Vagina (tissue), 2 donors: ENCODE data around the gene NINJ2. TPM values are rescaled to one million over a fixed set of nuclear protein-coding genes. Genes with fewer than 3 reads are reported as not detected.

Experiments
- DNase-seq, 2 donors: peaks; one replicate each; pipeline ENCODE4 v3.0.0-alpha.2; 2017; ENCODE audit errors: extremely low spot score in 2 of 2
- H3K27ac ChIP-seq: fragments of 200-600 bp; sonication (generic); one replicate; pipeline ENCODE4 v1.5.1; 2019
- H3K27me3 ChIP-seq: fragments of 200-600 bp; sonication (generic); one replicate; pipeline ENCODE4 v1.5.1; 2019
- H3K36me3 ChIP-seq, 2 donors: fragments of 200-600 bp; sonication (generic); one replicate each; pipeline ENCODE4 v1.5.1; 2017 to 2019
- H3K4me1 ChIP-seq: fragments of 200-600 bp; sonication (generic); one replicate; pipeline ENCODE4 v1.5.1; 2019
- H3K4me3 ChIP-seq, 2 donors: fragments of 200-600 bp; sonication (generic); 1 replicate in 1 of 2; 2 replicates in 1 of 2; pipeline ENCODE4 v1.5.1; 2016 to 2019
- H3K9me3 ChIP-seq: fragments of 200-600 bp; sonication (generic); one replicate; pipeline ENCODE4 v1.5.1; 2019
- CTCF ChIP-seq, 3 experiments: fragments of 450-650 bp in 2 of 3; fragments of 200-600 bp in 1 of 3; sonication (generic) in 1 of 3; IDR thresholded peaks; one replicate each; pipeline ENCODE4 v1.5.1; 2017 to 2019; ENCODE audit warnings: antibody characterized with exemption in 3 of 3, mild to moderate bottlenecking in 2 of 3, moderate library complexity in 2 of 3
- POLR2A ChIP-seq, 2 donors: fragments of 450-650 bp; IDR thresholded peaks; one replicate each; pipeline ENCODE4 v1.6.1; 2017; ENCODE audit warnings: antibody characterized with exemption in 2 of 2, mild to moderate bottlenecking in 2 of 2, moderate library complexity in 2 of 2
- POLR2AphosphoS5 ChIP-seq, 2 donors: sonication (generic); formaldehyde crosslinking; IDR thresholded peaks; one replicate each; pipeline ENCODE4 v1.9.0; 2017; ENCODE audit warnings: antibody characterized with exemption in 2 of 2, mild to moderate bottlenecking in 2 of 2, low read depth in 1 of 2; ENCODE audit not compliant: insufficient read depth in 1 of 2
- intact Hi-C: fragments of 100-400 bp; cut with DNase I; formaldehyde crosslinking; loops from one replicate; pipeline ENCODE4 v1.15.1; 2023
- total RNA-seq: library from RNA; depleted of rRNA; stranded (reverse); fragments of >200 nt; gene quantifications from one replicate; pipeline ENCODE4 v1.2.3, GENCODE V29; 2016

NINJ2 gene
- total RNA-seq, 1 donor from 2014 or later = 23.8 TPM

DNA sequence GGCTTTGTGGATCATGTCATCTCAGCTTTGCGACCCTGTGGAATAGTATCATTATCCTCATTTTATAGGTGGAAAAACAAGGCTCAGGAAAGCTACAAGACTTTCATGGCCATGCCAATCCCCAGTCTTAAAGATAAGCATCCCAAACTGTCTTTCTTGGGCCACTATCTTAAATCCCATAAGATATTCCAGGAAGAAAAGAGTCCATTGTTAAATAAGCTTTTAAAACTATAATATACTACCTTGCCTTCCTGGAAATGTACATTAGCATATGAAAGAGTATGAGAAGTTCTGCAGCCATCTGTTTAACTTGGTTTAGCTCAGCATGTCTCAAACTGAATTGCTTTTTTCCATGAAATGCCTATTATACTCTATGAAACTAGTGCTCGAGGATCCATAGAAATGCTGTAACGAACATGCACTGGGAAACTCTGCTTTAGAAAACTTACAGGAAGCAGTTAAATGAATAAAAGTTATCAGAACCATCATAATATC, 126.4 kb downstream of the NINJ2 start:
- Histone ChIP-seq H3K27ac (peak overlapping the region; percentile 47), H3K36me3 (no peaks in the 10 kb centered on the region), H3K4me1 (peaks cover 49% of the 10 kb centered on the region), H3K27me3 (no peaks in the 10 kb centered on the region), H3K9me3 (no peaks in the 10 kb centered on the region), H3K4me3 (no peak overlapping the region)
- DNase-seq = no peak
- intact Hi-C loops = no loop called here
- TF ChIP-seq POLR2AphosphoS5 (IDR thresholded peaks at IDR 0.05; ENCODE audit: insufficient read depth in 1 of 2, low read depth in 1 of 2) = no peak
- no peak for TF ChIP-seq CTCF (IDR thresholded peaks at IDR 0.05)
- no peak for TF ChIP-seq POLR2A (IDR thresholded peaks at IDR 0.05)

DNA sequence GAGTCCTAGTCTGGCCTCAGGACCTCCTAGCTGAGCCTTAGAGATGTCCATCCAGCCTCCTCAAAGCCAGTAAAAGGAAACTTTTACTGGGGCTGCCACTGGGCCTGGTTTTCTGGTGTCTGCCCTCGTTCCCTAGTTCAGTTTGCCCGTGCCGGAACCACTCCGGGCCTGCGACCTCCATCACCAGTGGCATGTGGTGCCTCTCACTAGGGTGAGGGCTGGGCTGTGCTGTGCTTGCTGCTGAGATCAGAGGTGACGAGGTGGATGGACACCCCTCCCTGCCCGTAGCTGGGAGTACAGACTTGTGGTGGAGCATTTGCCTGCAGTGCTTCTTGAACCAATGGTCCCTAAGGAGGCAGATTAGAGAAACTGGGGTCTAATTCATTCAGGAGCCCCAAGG, 127.8 kb downstream of the NINJ2 start:
- intact Hi-C loops = no loop called here
- Histone ChIP-seq H3K4me1 (peaks cover 37% of the 10 kb centered on the region), H3K9me3 (no peaks in the 10 kb centered on the region)

GRCh38 chr12:534216-534615, 129.0 kb downstream of the NINJ2 start:
- Histone ChIP-seq H3K4me3 (no peak overlapping the region), H3K27me3 (no peaks in the 10 kb centered on the region), H3K27ac (peak overlapping the region; percentile 63), H3K36me3 (no peaks in the 10 kb centered on the region), H3K4me1 (peaks cover 30% of the 10 kb centered on the region), H3K9me3 (no peaks in the 10 kb centered on the region)
- intact Hi-C loops = no loop called here
- TF ChIP-seq CTCF (IDR thresholded peaks at IDR 0.05) = no peak
- no peak for TF ChIP-seq POLR2A (IDR thresholded peaks at IDR 0.05)
- no peak for TF ChIP-seq POLR2AphosphoS5 (IDR thresholded peaks at IDR 0.05; ENCODE audit: insufficient read depth in 1 of 2, low read depth in 1 of 2)
- DNase-seq = no peak

More for the DNA sequence above, 127.8 kb downstream of the NINJ2 start:
- TF ChIP-seq POLR2AphosphoS5 (IDR thresholded peaks at IDR 0.05; ENCODE audit: insufficient read depth in 1 of 2, low read depth in 1 of 2) (no peak), CTCF (IDR thresholded peaks at IDR 0.05) (no peak), POLR2A (IDR thresholded peaks at IDR 0.05) (no peak)
- Histone ChIP-seq H3K4me3 (no peak overlapping the region), H3K27me3 (no peaks in the 10 kb centered on the region), H3K36me3 (no peaks in the 10 kb centered on the region), H3K27ac (no peak overlapping the region)
- no peak for DNase-seq

- TF ChIP-seq POLR2A (IDR thresholded peaks at IDR 0.05) = no peak
- no peak for TF ChIP-seq POLR2AphosphoS5 (IDR thresholded peaks at IDR 0.05; ENCODE audit: insufficient read depth in 1 of 2, low read depth in 1 of 2)
- no peak for TF ChIP-seq CTCF (IDR thresholded peaks at IDR 0.05)
- H3K27ac ChIP-seq = peak overlapping the region; percentile 63
These were observed 129.5 kb downstream of the NINJ2 start for GRCh38 chr12:533718-534117.

GRCh38 chr12:532908-533565, 130.2 kb downstream of the NINJ2 start:
- TF ChIP-seq CTCF (IDR thresholded peaks at IDR 0.05) (no peak), POLR2A (IDR thresholded peaks at IDR 0.05) (no peak), POLR2AphosphoS5 (IDR thresholded peaks at IDR 0.05; ENCODE audit: insufficient read depth in 1 of 2, low read depth in 1 of 2) (peak in 1 of 2 donors; percentile 65)
- no peak for DNase-seq
- intact Hi-C loops = no loop called here
- Histone ChIP-seq H3K27me3 (no peaks in the 10 kb centered on the region), H3K9me3 (no peaks in the 10 kb centered on the region), H3K27ac (peak overlapping the region; percentile 63), H3K4me1 (peaks cover 19% of the 10 kb centered on the region), H3K4me3 (no peak overlapping the region), H3K36me3 (no peaks in the 10 kb centered on the region)

More at GRCh38 chr12:533718-534117, 129.5 kb downstream of the NINJ2 start:
- Histone ChIP-seq H3K9me3 (no peaks in the 10 kb centered on the region), H3K4me1 (peaks cover 26% of the 10 kb centered on the region), H3K36me3 (no peaks in the 10 kb centered on the region), H3K4me3 (no peak overlapping the region), H3K27me3 (no peaks in the 10 kb centered on the region)
- intact Hi-C loops = no loop called here
- no peak for DNase-seq
